Fibroblast of lung (primary cell): Measurements from ENCODE around the gene SLC6A19. TPM values are rescaled to one million over a fixed set of nuclear protein-coding genes. Genes with fewer than 3 reads are reported as not detected.

Experiments
- DNase-seq, 2 donors: peaks; one replicate each; pipeline versions ENCODE4 v3.0.0 to v3.0.0-alpha.2; 2010; ENCODE audit warnings: low read depth in 2 of 2
- H2AFZ ChIP-seq: 2 replicates; pipeline ENCODE4 v1.5.1; 2012; ENCODE audit warnings: low read length, control low read depth, inconsistent platforms
- H3K27ac ChIP-seq: 2 replicates; pipeline ENCODE4 v1.5.1; 2011; ENCODE audit warnings: low read length, control low read depth; ENCODE audit not compliant: insufficient read depth
- H3K27me3 ChIP-seq: 2 replicates; pipeline ENCODE4 v1.5.1; 2011; ENCODE audit warnings: mild to moderate bottlenecking, low read length; ENCODE audit not compliant: control insufficient read depth, insufficient read depth
- H3K36me3 ChIP-seq: 2 replicates; pipeline ENCODE4 v1.5.1; 2011; ENCODE audit warnings: low read length; ENCODE audit not compliant: control insufficient read depth, insufficient read depth
- H3K4me1 ChIP-seq: 2 replicates; pipeline ENCODE4 v1.5.1; 2011; ENCODE audit warnings: low read length; ENCODE audit not compliant: control insufficient read depth, insufficient read depth; ENCODE audit errors: extremely low read depth
- H3K4me2 ChIP-seq: 2 replicates; pipeline ENCODE4 v1.5.1; 2011; ENCODE audit warnings: low read length, control low read depth; ENCODE audit not compliant: insufficient read depth; ENCODE audit errors: extremely low read depth
- H3K4me3 ChIP-seq, 4 experiments: fragments of 200-600 bp in 1 of 4; sonication (generic) in 1 of 4; replicated peaks in 1 of 4; 2 replicates each; pipeline ENCODE4 v1.5.1; 2011 to 2016; ENCODE audit warnings: low read length in 4 of 4, low read depth in 3 of 4, mild to moderate bottlenecking in 3 of 4, control low read depth in 2 of 4, inconsistent platforms in 1 of 4, mixed read lengths in 1 of 4; ENCODE audit not compliant: insufficient read depth in 1 of 4; ENCODE audit errors: control extremely low read depth in 1 of 4
- H3K79me2 ChIP-seq: 2 replicates; pipeline ENCODE4 v1.5.1; 2012; ENCODE audit warnings: mild to moderate bottlenecking, low read length, inconsistent platforms; ENCODE audit not compliant: control insufficient read depth, insufficient read depth
- H3K9ac ChIP-seq: 2 replicates; pipeline ENCODE4 v1.5.1; 2011; ENCODE audit warnings: mild to moderate bottlenecking, low read length, control low read depth; ENCODE audit not compliant: insufficient read depth
- H3K9me3 ChIP-seq: 2 replicates; pipeline ENCODE4 v1.5.1; 2012; ENCODE audit warnings: low read depth, low read length; ENCODE audit not compliant: control insufficient read depth, insufficient read depth
- H4K20me1 ChIP-seq: 2 replicates; pipeline ENCODE4 v1.5.1; 2011; ENCODE audit warnings: low read length; ENCODE audit not compliant: control insufficient read depth, insufficient read depth; ENCODE audit errors: extremely low read depth
- CTCF ChIP-seq, 2 donors: IDR thresholded peaks in 1 of 2; conservative IDR thresholded peaks in 1 of 2; 1 replicate in 1 of 2; 2 replicates in 1 of 2; pipeline ENCODE4 v1.5.1; 2011 to 2012; ENCODE audit warnings: low read length in 2 of 2, control low read depth in 1 of 2, inconsistent platforms in 1 of 2, low read depth in 1 of 2, mild to moderate bottlenecking in 1 of 2
- EZH2 ChIP-seq: IDR thresholded peaks from 2 replicates; pipeline ENCODE4 v1.5.1; 2012; ENCODE audit warnings: low read length, control low read depth, mild to moderate bottlenecking; ENCODE audit errors: missing control alignments
- polyA plus RNA-seq, 2 donors: library from polyadenylated mRNA; depleted of rRNA in 1 of 2; stranded (reverse) in 1 of 2; unstranded in 1 of 2; fragments of >200 nt; gene quantifications; 2 replicates each; pipeline ENCODE4 v1.2.1, GENCODE V29; 2011 to 2012; ENCODE audit warnings: missing spikeins in 1 of 2
- total RNA-seq: library from RNA; depleted of rRNA; stranded (reverse); fragments of >200 nt; gene quantifications from 2 replicates; pipeline ENCODE4 v1.2.1, GENCODE V29; 2014

The SLC6A19 gene
- total and polyA plus RNA-seq, 2 donors (not counting 1 experiment from before 2014, with no cell fraction given): not detected

GRCh38 chr5:1210832-1211251 lies 9.4 kb downstream of the SLC6A19 start:
- Histone ChIP-seq H2AFZ (no peak overlapping the region), H3K9me3 (no peaks in the 10 kb centered on the region), H3K9ac (no peak overlapping the region), H3K79me2 (no peaks in the 10 kb centered on the region), H3K4me3 (no peak overlapping the region), H3K27ac (no peak overlapping the region), H3K4me2 (no peak overlapping the region), H3K27me3 (no peaks in the 10 kb centered on the region), H3K36me3 (no peaks in the 10 kb centered on the region), H3K4me1 (no peaks in the 10 kb centered on the region), H4K20me1 (no peaks in the 10 kb centered on the region)
- TF ChIP-seq EZH2 (no peak), CTCF (conservative IDR thresholded peaks at IDR 0.05 in 1 of 2, IDR thresholded peaks at IDR 0.05 in 1 of 2; ENCODE audit: low read depth in 1 of 2, low read length in 2 of 2) (no peak)
- DNase-seq: no peak

- Histone ChIP-seq H3K4me2 (no peak overlapping the region), H2AFZ (no peak overlapping the region), H3K9ac (no peak overlapping the region), H3K36me3 (no peaks in the 10 kb centered on the region), H3K4me1 (no peaks in the 10 kb centered on the region), H3K79me2 (no peaks in the 10 kb centered on the region), H4K20me1 (no peaks in the 10 kb centered on the region), H3K4me3 (no peak overlapping the region), H3K27me3 (no peaks in the 10 kb centered on the region), H3K27ac (no peak overlapping the region), H3K9me3 (no peaks in the 10 kb centered on the region)
- no peak for DNase-seq
- TF ChIP-seq EZH2: no peak
These were observed 10.3 kb downstream of the SLC6A19 start for GRCh38 chr5:1211701-1212100.

- no peak overlapping the region for H2AFZ ChIP-seq
- no peak overlapping the region for H3K9ac ChIP-seq
- TF ChIP-seq CTCF (conservative IDR thresholded peaks at IDR 0.05 in 1 of 2, IDR thresholded peaks at IDR 0.05 in 1 of 2; ENCODE audit: low read depth in 1 of 2, low read length in 2 of 2) (no peak), EZH2 (no peak)
- no peaks in the 10 kb centered on the region for H3K36me3 ChIP-seq
- no peak overlapping the region for H3K4me2 ChIP-seq
- DNase-seq: no peak
- H3K27me3 ChIP-seq: no peaks in the 10 kb centered on the region
- no peak overlapping the region for H3K27ac ChIP-seq
- no peaks in the 10 kb centered on the region for H3K9me3 ChIP-seq
- no peaks in the 10 kb centered on the region for H3K79me2 ChIP-seq
- H4K20me1 ChIP-seq: no peaks in the 10 kb centered on the region
- no peak overlapping the region for H3K4me3 ChIP-seq
- H3K4me1 ChIP-seq: no peaks in the 10 kb centered on the region
These were observed 10.9 kb downstream of the SLC6A19 start for GRCh38 chr5:1212271-1212670.
